ENCODE data around the gene DEDD2. TPM values are rescaled to one million over a fixed set of nuclear protein-coding genes. Genes with fewer than 3 reads are reported as not detected.
A peak's percentile ranks its signal among the peaks of the same experiment; 100 is the strongest.
"Not testable (repeated sequence)": the region's sequence is repeated elsewhere in the genome, so short reads cannot be mapped to it uniquely, and the experiment has no call there.

Gene DEDD2
- polyA plus RNA-seq (ENCODE audit: insufficient read depth in 1 of 5, insufficient read length in 5 of 5, low replicate concordance in 1 of 5), result 10 to 100 TPM; 16.5 to 25.4 (median 21.5) TPM
- long read RNA-seq, donor 1, transcript DEDD2-205 (5 exons, 1,183 nt), result major isoform, 5 of 10 reads
- long read RNA-seq, donor 1, partial matches to known transcripts, result 0 of 10 reads
- long read RNA-seq, donor 1, other reads (novel, unspliced or antisense), result 0 of 10 reads
- long read RNA-seq, donor 2, partial matches to known transcripts, result 0 of 8 reads
- long read RNA-seq, donor 2, other reads (novel, unspliced or antisense), result 0 of 8 reads
- long read RNA-seq, donor 3, partial matches to known transcripts, result 0 of 4 reads
- long read RNA-seq, donor 3, other reads (novel, unspliced or antisense), result 0 of 4 reads
- long read RNA-seq, donor 4, partial matches to known transcripts, result 0 of 4 reads
- long read RNA-seq, donor 4, other reads (novel, unspliced or antisense), result 0 of 4 reads
- long read RNA-seq, donor 5, transcript DEDD2-205 (5 exons, 1,183 nt), result major isoform, 6 of 7 reads
- long read RNA-seq, donor 5, partial matches to known transcripts, result 0 of 7 reads
- long read RNA-seq, donor 5, other reads (novel, unspliced or antisense), result 0 of 7 reads
- long read RNA-seq, donor 6, transcript DEDD2-205 (5 exons, 1,183 nt), result major isoform, 10 of 12 reads
- long read RNA-seq, donor 6, partial matches to known transcripts, result 0 of 12 reads
- long read RNA-seq, donor 6, other reads (novel, unspliced or antisense), result 0 of 12 reads
- long read RNA-seq, donor 7, transcript DEDD2-205 (5 exons, 1,183 nt), result major isoform, 7 of 11 reads
- long read RNA-seq, donor 7, partial matches to known transcripts, result 0 of 11 reads
- long read RNA-seq, donor 7, other reads (novel, unspliced or antisense), result 0 of 11 reads
- long read RNA-seq, donor 8, partial matches to known transcripts, result 0 of 1 reads
- long read RNA-seq, donor 8, other reads (novel, unspliced or antisense), result 0 of 1 reads

- peak; percentile 92 to 93 for DNase-seq
These were observed at the start of gene DEDD2 for GRCh38 chr19:42217520-42218437. Gene DEDD2, minus strand, starts transcription at chr19:42217677. Its CDS starts 670 bp downstream, at chr19:42217007.

DNA sequence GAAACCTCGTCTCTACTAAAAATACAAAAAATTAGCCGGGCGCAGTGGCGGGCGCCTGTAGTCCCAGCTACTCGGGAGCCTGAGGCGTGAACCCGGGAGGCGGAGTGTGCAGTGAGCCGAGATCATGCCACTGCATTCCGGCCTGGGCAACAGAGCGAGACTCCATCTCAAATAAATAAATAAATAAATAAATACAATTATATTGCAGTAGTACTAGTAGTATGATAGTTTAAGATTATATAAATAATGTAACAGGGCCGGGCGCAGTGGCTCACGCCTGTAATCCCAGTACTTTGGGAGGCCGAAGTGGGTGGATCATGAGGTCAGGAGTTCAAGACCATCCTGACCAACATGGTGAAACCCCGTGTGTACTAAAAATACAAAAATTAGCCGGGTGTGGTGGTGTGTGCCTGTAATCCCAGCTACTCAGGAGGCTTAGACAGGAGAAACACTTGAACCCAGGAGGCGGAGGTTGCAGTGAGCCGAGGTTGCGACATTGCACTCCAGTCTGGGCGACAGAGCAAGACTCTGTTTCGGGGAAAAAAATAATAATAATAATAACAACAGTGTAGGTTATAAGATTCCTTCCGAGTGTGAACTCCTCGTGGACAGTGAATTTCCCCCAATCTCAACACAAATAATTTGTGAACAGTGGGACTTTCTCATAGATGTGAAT is 49.6 kb upstream of the DEDD2 start:
- DNase-seq, result not testable (repeated sequence)

DNA sequence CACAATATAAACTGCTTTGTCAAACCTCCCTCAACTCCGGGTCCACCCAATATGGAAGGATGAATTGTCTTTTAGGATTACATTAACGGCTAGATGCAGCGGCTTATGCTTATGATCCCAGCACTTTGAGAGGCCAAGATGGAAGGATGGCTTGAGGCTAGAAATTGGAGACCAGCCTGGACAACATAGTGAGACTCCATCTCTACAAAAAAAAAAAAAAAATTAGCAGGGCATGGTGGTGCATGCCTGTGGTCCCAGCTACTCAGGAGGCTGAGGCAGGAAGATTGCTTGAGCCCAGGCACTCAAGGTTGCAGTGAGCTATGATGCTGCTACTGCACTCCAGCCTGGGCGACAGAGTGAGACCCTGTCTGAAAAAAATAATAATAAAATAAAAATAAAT is 48.6 kb upstream of the DEDD2 start:
- DNase-seq, result not testable (repeated sequence)

- no peak for DNase-seq
These were observed 44.3 kb upstream of the DEDD2 start for GRCh38 chr19:42261763-42262162.

- DNase-seq, result not testable (repeated sequence)
These were observed 40.4 kb upstream of the DEDD2 start for GRCh38 chr19:42257842-42258241.

- peak in 1 of 2 donors; percentile 68 for DNase-seq
These were observed 38.6 kb upstream of the DEDD2 start for GRCh38 chr19:42255766-42256745.

DNA sequence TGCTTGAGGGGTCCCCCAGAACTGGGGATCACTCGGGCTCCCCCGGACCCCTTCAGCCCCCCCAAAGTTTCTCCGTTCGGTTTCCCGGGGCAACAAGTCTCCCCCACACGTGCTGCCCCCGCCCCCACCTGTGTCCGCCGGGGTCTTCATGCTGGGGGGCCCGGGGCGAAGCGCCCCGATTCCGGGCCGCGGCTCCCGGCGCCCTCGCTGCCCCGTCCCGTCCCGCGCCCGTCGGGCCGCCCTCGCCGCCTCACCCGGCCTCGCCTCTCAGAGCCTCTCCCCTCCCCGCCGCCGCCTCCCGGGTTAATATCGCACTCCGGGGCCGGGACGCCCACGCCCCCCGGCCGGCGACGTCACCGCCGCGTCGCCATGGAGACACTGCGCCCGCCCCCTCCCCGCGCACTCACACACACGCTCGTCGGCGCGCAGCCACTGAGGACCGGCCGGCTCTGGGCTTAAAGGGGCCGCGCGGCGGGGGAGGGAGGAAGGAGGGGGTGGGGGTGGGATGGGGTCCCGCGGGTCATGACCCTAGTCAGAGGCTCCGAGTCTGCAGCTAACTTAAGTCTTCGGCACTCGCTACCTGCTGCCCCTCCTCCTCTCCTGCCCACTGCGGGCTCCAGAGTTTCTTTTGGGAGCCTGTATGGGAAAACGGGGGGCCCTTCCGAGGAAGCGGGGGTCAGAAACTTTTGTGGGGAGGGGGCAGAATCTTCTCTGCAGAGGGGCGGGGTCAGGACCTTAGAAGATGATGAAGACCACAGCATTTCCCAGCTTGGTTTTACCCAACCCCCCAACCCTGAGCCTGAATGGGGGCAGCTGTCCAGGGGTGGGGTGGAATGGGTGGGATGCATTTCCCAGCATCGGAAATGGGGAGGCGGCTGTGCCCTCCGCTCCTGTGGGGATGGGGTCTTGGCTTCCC is 37.6 kb upstream of the DEDD2 start, which contains the start of gene ERF:
Gene ERF, minus strand, starts transcription at position 279 of the 916 bp plus-strand sequence. Its CDS starts 129 bp downstream, at position 150.
- peak; percentile 94 to 96 for DNase-seq

DNA sequence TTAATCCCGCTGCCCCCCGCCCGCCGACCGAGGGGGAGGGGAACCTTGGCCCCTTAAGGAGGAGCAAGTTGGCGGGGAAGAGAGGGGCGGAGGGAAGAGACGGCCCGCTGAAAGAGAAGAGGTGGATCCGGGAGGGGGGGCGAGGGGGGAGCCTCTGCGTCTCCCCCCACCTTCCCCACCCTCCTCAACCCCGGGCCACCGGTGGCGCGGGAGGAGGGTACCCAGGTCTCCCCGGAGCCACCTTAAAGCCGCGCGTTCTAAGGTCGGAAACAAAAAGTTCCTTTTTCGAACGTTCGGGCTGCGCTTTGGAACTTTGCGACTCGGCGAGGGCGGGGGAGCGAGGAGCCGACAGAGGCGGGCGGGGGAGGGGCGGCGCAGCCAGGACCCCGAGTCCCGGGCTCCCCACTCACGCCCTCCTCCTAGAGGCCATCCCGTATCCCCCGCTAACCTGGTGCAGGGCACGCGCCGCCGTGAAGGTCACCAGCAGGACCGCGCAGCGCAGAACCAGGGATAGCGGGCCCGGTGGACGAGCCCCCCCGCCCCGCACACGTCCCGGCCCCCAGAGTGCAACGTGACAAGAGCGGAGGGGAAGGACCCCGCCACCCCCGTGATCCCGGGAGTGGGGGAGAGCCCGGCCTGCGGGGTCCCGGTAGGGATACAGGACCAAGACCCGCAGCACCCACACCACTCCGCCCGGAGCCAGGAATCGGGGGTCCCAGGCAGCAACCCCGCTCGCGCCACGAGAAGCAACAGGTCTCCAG is 36.8 kb upstream of the DEDD2 start:
- peak; percentile 84 for DNase-seq

DNA sequence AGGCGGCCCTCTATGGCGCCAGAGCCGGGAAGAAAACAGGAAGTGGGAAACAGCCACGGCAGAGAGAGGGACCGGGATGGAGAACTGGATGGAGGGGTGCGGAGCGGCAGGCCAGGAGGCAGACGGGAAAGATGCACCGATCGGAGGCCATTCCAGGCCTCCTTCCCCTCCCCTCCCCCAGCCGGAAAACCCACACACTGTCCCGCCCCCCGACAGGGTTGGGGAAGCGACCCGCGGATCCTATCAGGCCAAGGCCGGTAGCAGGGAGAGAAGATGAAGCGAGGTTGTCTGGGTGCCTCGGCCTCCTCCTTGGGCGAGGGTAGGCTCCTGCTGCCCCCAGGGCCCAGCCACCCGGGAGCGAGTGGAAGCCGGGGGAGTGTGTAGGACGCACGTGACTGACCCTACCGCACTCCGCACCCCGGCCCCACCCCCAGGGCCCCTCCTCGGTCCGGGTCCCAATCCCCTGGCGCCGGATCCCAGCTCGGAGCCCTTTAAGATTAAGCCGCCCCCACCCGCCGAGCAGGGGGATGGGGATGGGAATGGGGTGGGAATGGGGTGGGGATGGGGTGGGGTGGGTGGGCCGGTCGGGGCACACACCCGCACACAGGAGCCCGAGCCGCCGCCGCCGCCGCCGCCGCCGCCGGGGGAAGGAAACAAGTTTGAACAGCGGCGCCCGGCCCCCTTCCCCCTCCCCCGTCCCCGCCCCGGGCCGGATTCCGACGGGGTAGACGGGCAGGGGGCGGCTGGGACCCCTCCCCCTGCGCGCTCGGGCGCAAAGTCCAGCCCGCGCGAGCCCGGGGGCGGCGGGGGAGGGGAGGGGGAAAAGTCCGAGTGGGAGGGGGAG is 36.0 kb upstream of the DEDD2 start:
- DNase-seq, result peak in 1 of 2 donors; percentile 66

DNA sequence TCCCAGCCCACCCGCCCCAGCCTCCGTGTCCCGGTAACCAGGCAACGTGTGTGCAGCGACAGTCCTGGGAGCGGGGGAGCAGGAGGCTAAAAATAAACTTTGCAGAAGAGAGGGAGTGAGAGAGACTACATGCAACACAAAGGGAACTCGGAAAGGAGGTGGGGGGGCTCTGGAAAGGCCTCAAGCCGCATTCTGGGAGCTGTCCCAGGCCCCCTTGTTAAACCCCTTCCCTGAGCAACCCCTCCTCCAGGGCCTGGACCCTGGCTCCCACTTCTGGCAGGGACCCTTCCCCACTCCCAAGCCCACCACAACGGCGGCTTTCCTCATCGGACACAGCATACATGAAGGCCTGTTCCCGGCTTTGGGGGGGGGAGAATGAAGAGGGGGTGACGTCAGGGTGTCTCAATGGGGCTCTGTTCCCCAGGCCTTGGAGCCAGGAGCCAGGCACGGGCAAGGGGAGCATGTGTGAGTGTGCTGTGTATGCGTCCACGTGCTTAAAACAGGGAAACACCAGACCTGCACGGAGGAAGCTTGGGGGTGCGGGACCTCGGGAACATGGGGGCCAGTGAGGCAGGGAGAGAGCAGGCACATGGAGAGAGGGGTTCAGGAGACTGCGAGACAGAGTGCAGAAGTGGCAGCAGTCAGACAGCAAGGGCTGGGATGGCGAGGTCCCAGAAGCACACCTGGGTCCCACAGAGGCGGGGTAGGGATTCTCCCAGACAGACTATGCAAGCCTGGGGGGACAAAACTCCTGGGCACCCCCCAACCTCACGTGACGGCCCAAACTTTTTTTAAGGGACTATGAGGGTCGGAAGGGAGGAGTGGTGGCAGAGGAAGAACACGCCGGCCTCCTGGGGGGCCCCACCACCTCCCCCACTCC is 35.1 kb upstream of the DEDD2 start:
- DNase-seq, result peak in 1 of 2 donors; percentile 69

DNA sequence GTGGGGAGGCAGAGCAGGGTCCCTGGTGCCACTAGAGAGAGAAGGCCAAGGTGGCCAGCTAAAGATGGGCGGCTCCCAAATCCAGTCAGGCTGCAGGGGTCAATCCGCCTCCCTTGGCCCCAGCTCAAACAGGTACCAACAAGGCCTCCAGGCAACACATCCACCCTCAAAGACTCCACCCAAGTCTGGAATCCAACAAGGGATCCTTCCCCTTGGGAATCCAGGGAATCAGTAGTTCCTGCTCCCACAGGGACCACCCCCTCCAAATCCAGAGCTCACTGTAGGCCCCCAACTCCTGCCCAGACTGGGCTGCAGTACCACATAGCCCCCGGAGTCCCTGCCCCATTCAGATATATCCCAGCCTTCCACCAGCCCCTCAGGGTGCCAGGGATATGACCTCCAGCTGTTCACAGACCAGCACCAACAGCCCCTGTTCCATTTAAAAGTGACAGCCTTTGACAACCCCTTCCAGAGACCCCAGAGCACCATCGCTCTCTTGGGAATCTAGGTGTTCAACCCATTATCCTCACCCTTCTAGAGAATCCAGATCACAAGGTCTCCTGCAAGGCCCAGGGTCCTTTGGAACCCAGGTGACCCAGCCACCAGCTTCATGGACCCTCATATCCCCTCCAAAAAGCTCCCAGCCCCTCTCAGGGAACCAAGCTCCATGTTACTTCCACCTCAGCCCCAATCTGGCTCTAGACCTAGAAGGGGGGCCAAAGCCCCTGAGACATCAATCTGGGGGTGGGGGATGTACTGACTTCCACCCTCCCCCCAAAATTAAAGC is 34.3 kb upstream of the DEDD2 start:
- DNase-seq, result no peak

DNA sequence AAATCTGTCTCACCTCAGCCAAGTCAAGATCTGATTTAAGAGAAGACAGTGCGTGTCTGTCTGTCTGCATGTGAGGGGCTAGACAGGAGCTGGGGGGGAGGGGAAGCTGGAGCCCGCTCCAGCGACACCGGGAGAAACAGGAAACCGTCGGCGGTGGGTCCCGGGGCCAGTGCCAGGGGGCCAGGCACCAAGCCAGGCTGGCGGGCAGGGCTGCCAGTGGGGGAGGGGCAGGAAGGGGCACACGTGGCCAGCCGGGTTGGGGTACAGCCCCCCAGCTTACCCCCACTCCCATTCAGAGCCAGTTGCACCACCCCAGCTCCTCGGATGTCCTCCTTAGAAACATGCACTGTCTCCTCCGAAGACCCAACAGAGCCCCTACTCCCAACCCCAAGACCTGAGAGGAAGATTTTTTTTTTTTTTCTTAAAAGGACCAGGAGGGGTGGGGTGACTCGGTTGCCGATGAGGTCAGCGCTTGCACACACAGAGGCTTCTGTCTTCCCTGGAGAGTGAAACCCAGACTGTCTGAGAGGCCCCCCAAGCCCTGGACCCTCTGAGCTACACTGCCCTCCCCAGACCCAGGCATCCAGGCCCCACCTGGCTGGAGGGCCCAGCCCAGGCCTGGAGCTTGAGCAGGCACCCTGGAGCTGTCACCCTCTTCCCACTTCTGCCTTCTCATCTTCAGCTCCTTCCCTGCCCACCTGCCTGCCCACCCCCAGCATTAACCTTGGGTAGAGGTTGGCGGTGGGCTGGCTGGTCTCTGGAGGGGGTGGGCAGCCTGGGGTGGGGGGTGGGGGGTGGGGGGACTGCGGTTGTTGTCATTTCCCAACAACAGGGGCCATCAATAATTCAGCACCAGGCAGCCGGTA is 33.4 kb upstream of the DEDD2 start:
- no peak for DNase-seq

GRCh38 chr19:42250183-42250665 is 32.7 kb upstream of the DEDD2 start:
- DNase-seq, result no peak

All from right lung (tissue), 10 donors.